Large intestine (tissue), 3 donors: Measurements from ENCODE around the gene MEIS1. TPM values are rescaled to one million over a fixed set of nuclear protein-coding genes. Genes with fewer than 3 reads are reported as not detected.

ENCODE experiments used
- DNase-seq, 2 donors: peaks; one replicate each; pipeline versions ENCODE4 v3.0.0 to v3.0.0-alpha.2; 2013
- H3K27ac ChIP-seq: one replicate; pipeline ENCODE4 v1.5.1; 2013; ENCODE audit warnings: low read length
- H3K27me3 ChIP-seq: 2 replicates; pipeline ENCODE4 v1.6.1; 2013; ENCODE audit warnings: low read length; ENCODE audit not compliant: control insufficient read depth, insufficient read depth
- H3K36me3 ChIP-seq: 2 replicates; pipeline ENCODE4 v1.6.1; 2013; ENCODE audit warnings: low read length; ENCODE audit not compliant: control insufficient read depth, insufficient read depth
- H3K4me1 ChIP-seq: one replicate; pipeline ENCODE4 v1.6.1; 2013; ENCODE audit warnings: low read length; ENCODE audit not compliant: control insufficient read depth, insufficient read depth
- H3K4me3 ChIP-seq: one replicate; pipeline ENCODE4 v1.5.1; 2013; ENCODE audit warnings: low read length
- H3K9me3 ChIP-seq: one replicate; pipeline ENCODE4 v1.6.1; 2013; ENCODE audit warnings: mild to moderate bottlenecking, low read depth, low read length, moderate library complexity; ENCODE audit not compliant: control insufficient read depth
- WGBS: methylation state at CpG from one replicate; pipeline ENCODE4 v1.1.5; 2013; ENCODE audit warnings: low lambda C conversion rate; ENCODE audit not compliant: insufficient coverage; 5-methylcytosine and 5-hydroxymethylcytosine counted together
- polyA plus RNA-seq: library from polyadenylated mRNA; unstranded; fragments of 120-200 nt; gene quantifications from one replicate; pipeline ENCODE4 v1.2.1, GENCODE V29; 2013

The MEIS1 gene
- polyA plus RNA-seq, 1 donor = 34.3 TPM

- H3K4me3 ChIP-seq = peak overlapping the region; percentile 41
- peaks cover 41% of the 10 kb centered on the region for H3K27me3 ChIP-seq
- DNase-seq = peak; percentile 65 to 80
- H3K36me3 ChIP-seq = peaks cover 2% of the 10 kb centered on the region
- peak overlapping the region; percentile 77 for H3K27ac ChIP-seq
- H3K9me3 ChIP-seq = peaks cover 7% of the 10 kb centered on the region
- 0% methylated on average over 2 of the region's 35 CpGs for WGBS
- peaks cover 24% of the 10 kb centered on the region for H3K4me1 ChIP-seq
Observed at GRCh38 chr2:66574701-66575624, 140.0 kb downstream of the MEIS1 start.

- Histone ChIP-seq H3K4me1 (peaks cover 24% of the 10 kb centered on the region), H3K36me3 (peaks cover 2% of the 10 kb centered on the region), H3K4me3 (peak overlapping the region; percentile 41), H3K27me3 (peaks cover 48% of the 10 kb centered on the region), H3K9me3 (peaks cover 7% of the 10 kb centered on the region), H3K27ac (peak overlapping the region; percentile 77)
- no CpG with 5 or more reads among the region's 53 CpGs for WGBS
- peak in 1 of 2 donors; percentile 56 for DNase-seq
Observed at GRCh38 chr2:66575625-66576310, 140.8 kb downstream of the MEIS1 start.

GRCh38 chr2:66576311-66576560, 141.3 kb downstream of the MEIS1 start:
- H3K9me3 ChIP-seq = peaks cover 7% of the 10 kb centered on the region
- peak overlapping the region; percentile 77 for H3K27ac ChIP-seq
- H3K36me3 ChIP-seq = peaks cover 2% of the 10 kb centered on the region
- peak overlapping the region; percentile 41 for H3K4me3 ChIP-seq
- H3K27me3 ChIP-seq = peaks cover 53% of the 10 kb centered on the region
- no peak for DNase-seq
- WGBS = no CpG with 5 or more reads among the region's 11 CpGs
- H3K4me1 ChIP-seq = peaks cover 24% of the 10 kb centered on the region

GRCh38 chr2:66576561-66577320, 141.8 kb downstream of the MEIS1 start:
- Histone ChIP-seq H3K9me3 (peaks cover 10% of the 10 kb centered on the region), H3K27ac (peak overlapping the region; percentile 77), H3K4me1 (peaks cover 26% of the 10 kb centered on the region), H3K4me3 (peak overlapping the region; percentile 41), H3K36me3 (peaks cover 2% of the 10 kb centered on the region), H3K27me3 (peaks cover 58% of the 10 kb centered on the region)
- no CpG with 5 or more reads among the region's 37 CpGs for whole genome bisulfite sequencing
- peak in 1 of 2 donors; percentile 60 for DNase-seq

GRCh38 chr2:66577321-66578053, 142.6 kb downstream of the MEIS1 start:
- Histone ChIP-seq H3K9me3 (peaks cover 12% of the 10 kb centered on the region), H3K4me1 (peaks cover 28% of the 10 kb centered on the region), H3K27ac (peak overlapping the region; percentile 77), H3K27me3 (peaks cover 65% of the 10 kb centered on the region), H3K4me3 (peak overlapping the region; percentile 41), H3K36me3 (no peaks in the 10 kb centered on the region)
- DNase-seq = no peak
- no CpG with 5 or more reads among the region's 42 CpGs for WGBS

- Histone ChIP-seq H3K27ac (peak overlapping the region; percentile 77), H3K4me3 (peak overlapping the region; percentile 41), H3K36me3 (no peaks in the 10 kb centered on the region), H3K27me3 (peaks cover 72% of the 10 kb centered on the region), H3K9me3 (peaks cover 12% of the 10 kb centered on the region), H3K4me1 (peaks cover 28% of the 10 kb centered on the region)
- WGBS = 0% methylated on average over 1 of the region's 27 CpGs
- DNase-seq = no peak
Observed at GRCh38 chr2:66578054-66578686, 143.2 kb downstream of the MEIS1 start.

GRCh38 chr2:66578687-66579106, 143.8 kb downstream of the MEIS1 start:
- H3K9me3 ChIP-seq = peaks cover 12% of the 10 kb centered on the region
- H3K27ac ChIP-seq = peak overlapping the region; percentile 77
- no CpG with 5 or more reads among the region's 10 CpGs for WGBS
- peaks cover 28% of the 10 kb centered on the region for H3K4me1 ChIP-seq
- no peaks in the 10 kb centered on the region for H3K36me3 ChIP-seq
- H3K4me3 ChIP-seq = no peak overlapping the region
- no peak for DNase-seq
- peaks cover 77% of the 10 kb centered on the region for H3K27me3 ChIP-seq

GRCh38 chr2:66579186-66580126, 144.5 kb downstream of the MEIS1 start:
- Histone ChIP-seq H3K36me3 (no peaks in the 10 kb centered on the region), H3K4me1 (peaks cover 28% of the 10 kb centered on the region), H3K27me3 (peaks cover 80% of the 10 kb centered on the region), H3K4me3 (no peak overlapping the region), H3K9me3 (peaks cover 12% of the 10 kb centered on the region), H3K27ac (peak overlapping the region; percentile 77)
- DNase-seq = no peak
- 55% methylated on average over 1 of the region's 10 CpGs for WGBS
